Measurements from ENCODE around the gene IFRD2.
"Not testable (repeated sequence)": the region's sequence is repeated elsewhere in the genome, so short reads cannot be mapped to it uniquely, and the experiment has no call there.

IFRD2 gene

DNA sequence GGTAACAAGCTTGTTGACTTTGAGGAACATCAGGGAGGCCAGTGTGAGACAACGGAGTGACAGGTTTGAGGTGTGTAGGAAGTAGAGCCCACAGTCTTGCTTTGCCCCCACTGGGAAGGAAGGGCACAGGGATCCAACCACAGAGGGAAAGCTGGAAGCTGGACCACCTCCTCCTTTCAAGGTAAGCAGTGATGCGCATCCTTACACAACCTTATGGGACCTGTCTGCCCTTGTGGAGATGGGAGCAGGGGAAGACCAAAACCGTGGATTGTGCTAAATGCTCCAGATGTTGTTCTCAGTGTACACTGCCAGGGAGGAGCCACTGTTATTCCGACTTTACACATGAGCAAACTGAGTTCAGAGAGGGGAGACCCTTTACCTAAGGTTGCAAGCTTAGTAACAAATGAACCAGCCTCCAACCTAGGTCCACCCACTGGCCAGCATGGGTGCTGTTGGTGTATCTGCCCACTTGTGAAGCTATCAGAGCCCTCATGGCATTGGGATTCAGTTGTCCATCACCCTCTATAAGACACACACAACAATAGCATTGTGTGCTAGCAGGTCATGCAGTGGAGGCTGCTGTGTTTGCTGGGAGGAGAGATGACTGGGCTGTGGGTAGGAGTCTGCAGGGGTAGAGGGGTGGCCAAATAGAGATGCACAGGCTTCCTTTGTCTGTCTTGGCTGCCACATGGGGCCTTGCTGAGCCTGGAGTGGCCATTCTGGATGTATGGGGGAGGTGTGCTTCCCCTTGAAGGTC, 13.9 kb downstream of the IFRD2 start:
- no peak for DNase-seq

DNA sequence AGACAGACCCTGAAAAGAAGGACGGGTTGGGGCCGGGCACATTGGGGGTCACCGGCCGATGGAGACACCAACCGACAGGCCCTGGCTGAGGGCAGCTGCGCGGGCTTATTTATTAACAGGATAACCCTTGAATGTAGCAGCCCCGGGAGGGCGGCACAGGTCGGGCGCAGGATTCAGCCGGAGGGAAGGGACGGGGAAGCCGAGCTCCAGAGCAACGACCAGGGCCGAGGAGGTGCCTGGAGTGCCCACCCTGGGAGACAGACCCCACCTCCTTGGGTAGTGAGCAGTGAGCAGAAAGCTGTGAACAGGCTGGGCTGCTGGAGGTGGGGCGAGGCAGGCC, 15.5 kb downstream of the IFRD2 start:
- no peak for DNase-seq

DNA sequence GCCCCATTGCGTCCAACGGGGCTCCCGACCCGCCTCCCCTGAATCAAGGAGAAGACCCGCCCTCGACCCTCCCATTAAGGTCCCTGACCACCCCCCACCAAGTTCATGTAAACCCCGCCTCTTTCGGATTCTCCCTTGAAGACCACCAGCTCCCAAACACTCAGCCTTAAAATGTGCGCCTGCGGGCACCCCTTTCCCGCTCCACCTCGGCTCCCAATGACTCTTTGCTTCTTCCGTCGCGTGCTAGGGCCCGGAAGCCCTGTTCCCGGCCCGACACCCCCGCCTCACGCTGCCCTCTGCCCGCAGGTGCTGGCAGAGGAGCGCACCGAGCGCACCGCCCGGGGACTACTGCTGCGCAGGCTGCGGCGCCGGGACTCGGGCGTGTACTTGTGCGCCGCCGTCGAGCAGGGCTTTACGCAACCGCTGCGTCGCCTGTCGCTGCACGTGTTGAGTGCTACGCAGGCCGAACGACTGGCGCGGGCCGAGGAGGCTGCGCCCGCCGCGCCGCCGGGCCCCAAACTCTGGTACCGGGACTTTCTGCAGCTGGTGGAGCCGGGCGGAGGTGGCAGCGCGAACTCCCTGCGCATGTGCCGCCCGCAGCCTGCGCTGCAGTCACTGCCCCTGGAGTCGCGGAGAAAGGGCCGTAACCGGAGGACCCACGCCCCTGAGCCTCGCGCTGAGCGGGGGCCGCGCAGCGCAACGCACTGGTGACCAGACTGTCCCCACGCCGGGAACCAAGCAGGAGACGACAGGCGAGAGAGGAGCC, 16.1 kb downstream of the IFRD2 start:
- DNase-seq, result peak; percentile 68

DNA sequence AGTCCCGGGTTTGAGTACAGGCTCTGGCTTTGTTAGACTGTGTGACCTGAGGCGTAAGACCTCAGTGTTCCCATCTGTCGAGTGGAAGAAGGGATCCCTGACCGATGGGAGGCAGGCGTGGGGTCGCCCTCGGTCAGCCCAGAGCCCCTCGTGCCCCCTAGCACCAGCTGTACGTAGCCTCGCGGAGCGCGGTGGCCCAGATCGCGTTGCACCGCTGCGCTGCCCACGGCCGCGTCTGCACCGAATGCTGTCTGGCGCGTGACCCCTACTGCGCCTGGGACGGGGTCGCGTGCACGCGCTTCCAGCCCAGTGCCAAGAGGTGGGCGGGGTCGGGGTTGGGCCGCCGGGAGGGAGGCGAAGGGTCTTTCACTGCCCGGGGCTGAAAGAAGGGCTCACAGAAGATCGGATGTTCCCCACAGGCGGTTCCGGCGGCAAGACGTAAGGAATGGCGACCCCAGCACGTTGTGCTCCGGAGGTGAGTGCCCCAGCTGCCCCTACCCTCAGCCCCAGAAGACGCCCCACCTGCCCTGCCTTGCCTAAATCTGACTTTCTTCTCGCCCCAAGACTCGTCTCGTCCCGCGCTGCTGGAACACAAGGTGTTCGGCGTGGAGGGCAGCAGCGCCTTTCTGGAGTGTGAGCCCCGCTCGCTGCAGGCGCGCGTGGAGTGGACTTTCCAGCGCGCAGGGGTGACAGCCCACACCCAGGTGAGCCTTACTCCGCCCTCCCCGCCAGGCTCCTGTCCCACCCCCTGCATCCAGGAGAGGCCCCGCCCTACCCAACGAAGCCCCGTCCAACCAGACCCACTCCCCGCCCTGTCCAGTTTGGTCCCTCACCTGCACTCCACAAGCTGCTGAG, 16.9 kb downstream of the IFRD2 start:
- no peak for DNase-seq

DNA sequence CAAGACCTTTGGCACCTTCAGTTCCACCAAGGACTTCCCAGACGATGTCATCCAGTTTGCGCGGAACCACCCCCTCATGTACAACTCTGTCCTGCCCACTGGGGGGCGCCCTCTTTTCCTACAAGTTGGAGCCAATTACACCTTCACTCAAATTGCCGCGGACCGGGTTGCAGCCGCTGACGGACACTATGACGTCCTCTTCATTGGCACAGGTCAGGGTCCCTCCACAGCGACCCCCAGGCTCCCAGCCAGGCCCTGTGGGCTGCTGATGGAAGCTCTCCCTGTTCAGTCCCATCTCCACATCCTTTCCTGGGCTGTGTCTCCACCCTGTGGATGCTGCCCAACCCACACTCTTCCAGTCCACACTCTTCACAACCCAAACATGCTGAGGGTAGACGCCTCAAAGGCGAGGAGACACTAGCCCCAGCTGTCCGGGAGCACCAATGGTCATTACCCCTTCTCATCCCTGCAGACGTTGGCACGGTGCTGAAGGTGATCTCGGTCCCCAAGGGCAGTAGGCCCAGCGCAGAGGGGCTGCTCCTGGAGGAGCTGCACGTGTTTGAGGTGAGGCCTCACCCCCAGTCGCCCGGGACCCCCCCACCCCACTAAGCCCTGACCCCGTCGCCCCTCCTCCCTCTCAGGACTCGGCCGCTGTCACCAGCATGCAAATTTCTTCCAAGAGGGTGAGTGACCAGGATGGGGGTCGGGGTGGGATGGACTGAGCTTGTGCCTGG, 17.7 kb downstream of the IFRD2 start:
- DNase-seq, result peak; percentile 87

DNA sequence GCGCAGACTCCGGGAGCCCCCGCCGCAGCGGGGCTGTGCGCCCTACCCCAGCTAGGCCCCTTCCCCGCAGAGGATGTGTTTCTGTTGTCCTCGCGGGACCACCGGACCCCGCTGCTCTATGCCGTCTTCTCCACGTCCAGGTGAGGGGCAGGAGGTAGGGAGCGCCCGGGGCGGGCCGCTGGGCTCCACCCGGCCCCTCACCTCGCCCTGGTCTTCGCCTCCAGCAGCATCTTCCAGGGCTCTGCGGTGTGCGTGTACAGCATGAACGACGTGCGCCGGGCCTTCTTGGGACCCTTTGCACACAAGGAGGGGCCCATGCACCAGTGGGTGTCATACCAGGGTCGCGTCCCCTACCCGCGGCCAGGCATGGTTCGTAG, 18.6 kb downstream of the IFRD2 start:
- no peak for DNase-seq

DNA sequence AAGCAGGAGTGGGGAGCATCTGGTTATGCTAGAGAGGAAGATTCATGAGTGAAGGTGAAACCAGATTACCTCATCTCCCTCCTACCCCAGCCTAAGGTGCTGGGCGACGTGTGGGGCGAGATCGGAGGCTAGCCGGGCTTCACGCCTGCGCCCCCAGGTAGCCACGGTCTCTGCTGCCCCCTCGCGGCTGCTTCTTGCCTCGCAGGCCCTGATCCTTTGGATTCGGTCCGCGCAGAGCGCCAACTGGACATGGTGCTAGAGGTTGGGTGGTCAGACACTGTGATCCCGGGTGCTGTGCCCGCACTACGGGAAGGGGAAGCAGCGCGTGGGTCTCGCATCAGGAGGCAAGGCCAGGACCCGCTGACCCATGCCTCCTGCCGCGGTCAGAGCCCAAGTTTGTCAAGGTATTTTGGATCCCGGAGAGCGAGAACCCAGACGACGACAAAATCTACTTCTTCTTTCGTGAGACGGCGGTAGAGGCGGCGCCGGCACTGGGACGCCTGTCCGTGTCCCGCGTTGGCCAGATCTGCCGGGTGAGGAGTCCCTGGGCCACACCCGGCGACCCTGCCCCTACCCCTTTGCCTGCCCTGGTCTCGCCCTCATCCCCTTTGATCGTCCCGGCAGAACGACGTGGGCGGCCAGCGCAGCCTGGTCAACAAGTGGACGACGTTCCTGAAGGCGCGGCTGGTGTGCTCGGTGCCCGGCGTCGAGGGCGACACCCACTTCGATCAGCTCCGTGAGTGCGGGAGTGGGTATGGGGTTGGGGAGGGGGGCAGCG, 19.1 kb downstream of the IFRD2 start:
- peak; percentile 94 for DNase-seq

DNA sequence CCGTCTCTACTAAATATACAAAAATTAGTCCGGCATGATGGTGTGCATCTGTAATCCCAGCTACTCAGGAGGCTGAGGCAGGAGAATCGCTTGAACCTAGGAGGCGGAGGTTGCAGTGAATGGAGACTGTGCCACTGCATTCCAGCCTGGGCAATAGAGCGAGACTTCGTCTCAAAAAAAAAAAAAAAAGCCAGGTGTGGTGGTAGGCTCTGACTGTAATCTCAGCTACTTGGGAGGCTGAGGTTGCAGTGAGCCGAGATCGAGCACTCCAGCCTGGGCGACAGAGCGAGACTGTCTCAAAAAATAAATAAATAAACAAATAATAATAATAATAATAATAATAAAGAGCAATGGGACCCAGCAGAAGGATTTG, 19.7 kb downstream of the IFRD2 start:
- DNase-seq, result not testable (repeated sequence)

DNA sequence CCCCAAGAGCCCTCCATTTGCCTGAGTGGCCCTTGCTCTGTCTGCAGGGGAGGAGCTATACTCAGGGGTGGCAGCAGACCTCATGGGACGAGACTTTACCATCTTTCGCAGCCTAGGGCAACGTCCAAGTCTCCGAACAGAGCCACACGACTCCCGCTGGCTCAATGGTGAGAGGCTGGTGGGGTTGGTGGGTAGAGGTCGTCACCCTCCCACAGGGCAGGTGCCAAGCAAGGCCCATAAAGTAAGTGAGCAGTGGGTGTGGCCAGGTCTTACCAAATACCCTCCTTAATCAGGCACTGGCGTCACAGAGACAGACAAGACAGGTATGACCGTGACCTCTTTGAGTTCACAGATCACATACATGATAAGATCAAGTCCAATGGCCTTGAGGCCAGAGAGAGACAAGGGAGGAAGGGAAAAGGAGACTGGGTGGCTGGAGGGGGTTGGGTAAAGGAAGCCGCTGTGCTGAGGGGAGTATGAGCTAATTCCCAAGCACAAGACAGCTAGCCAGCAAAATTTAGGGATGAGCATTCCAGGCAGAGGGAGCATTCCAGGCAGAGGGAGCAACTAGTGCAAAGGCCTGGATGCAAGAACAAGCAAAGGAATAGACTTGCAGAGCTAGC, 20.8 kb downstream of the IFRD2 start:
- no peak for DNase-seq

DNA sequence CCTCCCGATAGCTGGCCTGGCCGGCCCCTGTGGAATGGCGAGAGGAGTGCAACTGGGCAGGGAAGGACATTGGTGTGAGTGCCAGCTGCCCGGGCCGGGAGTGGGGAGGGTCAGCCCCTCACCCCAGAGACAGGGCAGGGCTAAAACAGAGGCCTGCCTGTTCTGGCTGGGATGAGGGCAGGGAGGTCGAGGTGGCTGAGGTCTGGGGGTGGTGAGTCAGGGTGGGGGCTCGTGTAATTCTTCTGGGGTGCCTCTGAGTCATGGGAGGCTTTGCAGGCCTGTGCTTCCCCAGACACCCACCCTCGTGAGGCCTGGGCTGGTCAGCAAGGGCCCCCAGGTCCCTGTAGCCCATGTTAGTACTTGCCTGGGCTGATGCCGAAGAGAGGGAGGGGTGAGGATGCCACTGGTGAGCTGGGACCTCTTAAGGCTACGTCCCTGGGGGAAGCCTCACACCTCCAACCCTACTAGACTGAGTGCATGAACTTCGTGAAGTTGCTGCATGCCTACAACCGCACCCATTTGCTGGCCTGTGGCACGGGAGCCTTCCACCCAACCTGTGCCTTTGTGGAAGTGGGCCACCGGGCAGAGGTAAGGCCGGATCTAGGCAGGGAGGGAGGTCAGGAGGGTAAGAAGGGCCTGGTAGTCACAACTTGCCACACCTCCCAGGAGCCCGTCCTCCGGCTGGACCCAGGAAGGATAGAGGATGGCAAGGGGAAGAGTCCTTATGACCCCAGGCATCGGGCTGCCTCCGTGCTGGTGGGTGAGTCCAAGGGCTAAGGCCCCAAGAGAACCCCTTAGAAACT, 21.6 kb downstream of the IFRD2 start:
- DNase-seq, result no peak

DNA sequence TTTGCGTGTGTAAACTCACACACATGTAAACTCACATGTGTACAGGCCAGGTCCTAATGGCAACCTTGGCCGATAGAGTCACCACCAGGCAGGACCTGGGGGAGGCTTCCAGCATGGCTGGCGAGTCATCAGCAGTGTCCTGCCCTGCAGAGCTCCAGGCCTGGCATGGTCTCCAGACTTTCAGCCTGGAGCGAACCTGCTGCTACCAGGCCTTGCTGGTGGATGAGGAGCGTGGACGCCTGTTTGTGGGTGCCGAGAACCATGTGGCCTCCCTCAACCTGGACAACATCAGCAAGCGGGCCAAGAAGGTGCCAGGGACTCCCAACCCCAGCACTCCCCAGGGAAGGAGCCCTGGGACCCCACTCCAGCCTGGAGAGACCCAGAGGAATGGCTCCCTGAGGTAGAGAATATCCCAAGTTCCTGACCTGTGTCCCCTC, 22.2 kb downstream of the IFRD2 start:
- no peak for DNase-seq

DNA sequence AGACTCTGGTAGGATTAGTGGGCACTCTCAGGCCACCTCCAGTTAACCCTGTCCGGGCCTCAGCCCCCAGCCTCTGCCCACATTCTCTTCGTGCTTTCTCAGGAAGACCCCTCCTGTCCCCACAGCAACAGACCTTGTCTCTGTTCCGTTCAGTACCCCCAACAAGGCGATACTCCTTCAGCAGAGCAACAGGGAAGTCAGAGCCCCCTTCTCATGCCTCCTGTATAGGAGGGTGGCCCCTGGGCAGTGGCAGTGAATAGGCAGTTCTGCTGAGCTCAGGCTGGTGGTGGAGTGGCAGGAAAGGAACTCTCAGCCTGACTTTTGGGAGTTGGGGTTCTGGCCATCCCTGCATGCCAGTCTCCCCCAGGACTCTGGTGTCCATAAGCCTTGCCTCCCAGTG, 22.8 kb downstream of the IFRD2 start:
- DNase-seq, result no peak

DNA sequence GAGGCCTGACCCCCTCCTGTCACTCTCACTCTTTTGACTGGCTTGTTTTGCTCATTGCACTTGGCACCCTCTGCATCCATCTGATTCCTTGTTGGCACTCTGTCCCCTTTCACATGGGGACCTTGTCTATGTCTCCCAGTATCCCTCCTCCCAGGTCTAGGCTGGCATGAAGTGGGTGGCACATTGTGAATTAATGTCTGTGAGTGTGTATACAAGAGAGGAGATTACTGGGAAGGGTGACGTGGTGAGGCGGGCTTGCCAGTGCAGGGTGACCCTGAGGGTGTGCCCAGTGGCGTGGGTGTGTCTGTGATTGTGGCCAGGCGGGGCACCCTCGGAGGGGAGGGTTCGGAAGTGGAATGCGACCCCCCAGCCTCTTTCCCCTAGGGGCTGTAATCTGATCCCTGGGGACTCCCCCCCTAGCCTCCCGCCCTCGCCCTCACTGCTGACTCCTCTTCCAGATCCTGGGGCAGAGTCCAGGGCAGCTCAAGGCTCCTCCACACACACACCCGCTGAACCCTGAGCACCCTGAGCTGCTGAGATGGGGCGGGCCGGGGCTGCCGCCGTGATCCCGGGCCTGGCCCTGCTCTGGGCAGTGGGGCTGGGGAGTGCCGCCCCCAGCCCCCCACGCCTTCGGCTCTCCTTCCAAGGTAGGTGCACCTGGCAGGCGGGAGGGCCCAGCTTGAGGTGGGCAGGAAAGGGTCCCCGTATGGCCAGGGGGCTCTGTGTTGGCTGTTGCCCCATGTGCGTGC, 23.4 kb downstream of the IFRD2 start, which contains the start of gene SEMA3B:
Gene SEMA3B (plus strand): TSS at position 445 of the 749 bp plus-strand sequence. CDS start 94 bp downstream, at position 539.
- DNase-seq, result no peak

DNA sequence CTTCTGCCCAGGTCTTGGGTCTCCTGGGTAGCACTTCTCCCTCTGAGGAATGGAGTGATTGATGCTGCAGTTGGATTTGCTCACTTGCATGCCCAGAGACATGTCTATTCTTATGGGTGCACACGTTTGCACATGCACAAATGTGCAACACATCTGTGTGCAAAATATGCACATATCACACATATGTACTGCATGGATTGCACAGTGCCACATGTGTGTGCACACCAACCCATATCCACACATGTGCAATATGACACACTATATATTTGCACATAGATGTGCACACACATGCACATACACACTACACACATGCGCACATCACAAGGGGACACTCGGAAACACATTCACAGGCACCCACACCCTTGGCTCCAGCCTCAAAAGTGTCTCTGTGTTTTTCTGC, 24.0 kb downstream of the IFRD2 start:
- DNase-seq, result no peak

DNA sequence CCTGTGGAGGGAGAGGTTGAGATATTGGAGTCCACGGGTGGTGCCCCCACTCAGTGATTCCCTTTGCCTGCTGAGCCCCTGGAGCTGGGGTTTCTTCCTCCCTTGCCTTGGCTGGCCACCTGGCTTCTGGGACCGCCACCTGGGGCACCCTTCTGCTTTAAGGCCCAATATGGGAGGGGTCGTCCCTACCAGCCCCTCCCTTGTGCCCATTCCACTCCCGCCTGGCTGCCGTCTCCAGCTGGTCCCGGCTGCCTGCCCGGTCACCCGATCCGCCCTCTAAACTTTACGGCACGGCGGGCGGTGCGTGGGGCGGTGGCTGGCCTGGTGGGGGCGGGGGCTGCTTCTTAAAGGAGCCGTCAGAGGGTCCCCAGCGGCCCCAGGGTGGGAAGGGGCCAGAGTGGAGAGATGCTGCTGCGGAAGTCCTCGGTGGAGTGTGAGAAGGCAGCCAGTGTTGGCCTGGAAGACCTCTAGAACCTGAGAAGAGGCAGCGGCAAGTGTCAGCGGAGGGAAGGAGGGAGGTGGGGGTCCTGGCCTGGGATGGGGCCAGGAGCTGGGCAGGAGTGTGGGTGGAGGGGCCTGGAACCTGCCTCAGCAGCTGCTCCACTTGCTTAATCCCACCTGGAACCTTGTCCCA, 24.8 kb downstream of the IFRD2 start:
- DNase-seq, result no peak

DNA sequence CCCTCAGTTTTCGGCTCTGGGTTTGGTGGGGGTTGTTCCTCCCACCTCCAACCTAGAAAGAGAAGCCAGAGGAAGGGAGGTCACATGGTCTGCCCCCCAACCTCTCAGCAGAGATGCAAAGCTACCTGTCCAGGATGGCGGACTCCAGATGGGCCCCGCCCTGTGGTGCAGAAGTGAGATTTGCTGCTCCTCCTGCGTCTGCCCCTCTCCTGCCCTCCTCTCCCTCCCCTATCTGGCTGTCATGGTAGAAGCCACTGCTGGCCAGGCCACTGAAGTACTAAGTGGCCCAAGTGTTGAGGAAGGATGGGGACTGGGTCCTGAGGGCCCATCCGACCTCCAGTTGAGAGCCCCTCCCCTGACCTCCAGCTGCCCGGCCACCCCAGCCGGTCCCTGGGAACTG, 25.4 kb downstream of the IFRD2 start:
- DNase-seq, result no peak

DNA sequence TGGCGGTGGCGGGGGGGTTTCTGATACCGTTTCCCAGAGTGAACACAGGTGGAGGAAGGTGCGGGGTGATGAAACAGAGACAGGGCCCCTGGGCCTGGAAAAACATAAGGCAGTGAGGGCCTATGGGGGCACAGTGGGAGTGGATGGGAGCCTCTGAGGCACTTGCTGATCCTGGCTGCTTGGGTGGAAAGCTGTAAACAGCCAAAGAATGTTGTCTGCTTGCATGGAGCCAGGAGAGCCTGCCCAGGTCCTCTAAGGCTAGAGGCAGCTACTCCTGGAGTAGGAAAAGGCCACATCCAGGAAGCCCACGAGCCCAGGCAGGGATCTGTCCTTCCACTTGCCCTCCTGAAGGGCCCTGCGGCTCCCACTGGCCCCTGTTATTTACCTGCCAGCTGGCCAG, 26.2 kb downstream of the IFRD2 start:
- DNase-seq, result no peak

DNA sequence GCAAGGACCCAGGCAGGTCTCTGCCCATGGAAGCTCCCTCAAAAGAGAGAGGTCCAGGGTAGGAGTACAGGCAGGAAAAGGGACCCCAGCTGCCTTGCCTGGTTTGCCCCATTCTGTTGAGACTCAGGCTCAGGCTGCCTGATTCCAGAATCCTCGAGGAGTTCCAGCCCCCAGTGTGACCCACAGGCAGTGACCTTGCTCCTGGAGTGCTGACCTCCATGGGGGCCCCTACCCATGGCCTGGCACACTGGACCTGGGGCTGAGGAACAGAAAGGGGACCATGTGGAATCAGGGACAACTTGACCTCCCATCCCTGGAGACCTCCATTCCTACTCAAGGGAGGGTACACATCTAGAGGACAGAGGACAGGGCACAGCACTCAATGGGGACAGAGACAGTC, 26.7 kb downstream of the IFRD2 start:
- DNase-seq, result no peak

DNA sequence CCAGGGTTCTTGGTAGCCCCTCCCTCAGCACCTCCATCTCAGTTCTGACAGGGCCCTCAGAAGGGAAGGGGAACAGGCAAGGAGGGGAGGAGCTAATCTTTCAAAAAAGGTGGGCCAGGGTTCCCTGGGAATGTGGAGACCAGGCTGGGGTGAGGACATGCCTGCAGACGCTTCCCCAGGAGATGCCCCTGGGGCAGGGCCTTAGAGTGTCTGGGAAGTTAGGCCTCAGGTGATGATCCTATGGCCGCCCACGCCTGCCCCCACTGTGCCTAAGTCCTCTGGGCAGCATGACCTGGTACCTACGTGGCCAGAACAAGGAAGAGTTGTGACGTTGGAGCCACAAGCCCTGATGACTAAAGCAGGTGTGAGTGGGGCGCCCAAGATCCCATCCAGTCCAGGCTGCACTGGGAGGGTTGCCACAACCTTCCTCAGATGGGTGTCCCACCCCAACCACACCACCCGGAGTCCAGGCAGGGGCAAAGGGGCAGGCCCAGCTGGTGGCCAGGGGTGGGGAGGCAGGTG, 27.2 kb downstream of the IFRD2 start:
- no peak for DNase-seq

All from activated CD4-positive, alpha-beta T cell treated with anti-CD3 and anti-CD28 coated beads for 48 hours (primary cell).